Thoracic aorta (tissue), 2 donors: ENCODE measurements around the gene NRM. TPM values are rescaled to one million over a fixed set of nuclear protein-coding genes. Genes with fewer than 3 reads are reported as not detected.
A peak's percentile ranks its signal among the peaks of the same experiment; 100 is the strongest.

Experiments used
- ATAC-seq: fragments of 150-250 bp; one replicate; pipeline ENCODE4 v1.8.0; 2017; ENCODE audit warnings: low read depth; ENCODE audit not compliant: insufficient number of reproducible peaks, low FRiP score
- DNase-seq: peaks from one replicate; pipeline ENCODE4 v3.0.0-alpha.2; 2020; ENCODE audit warnings: low spot score
- H3K27ac ChIP-seq, 2 donors: fragments of 200-600 bp; sonication (generic); 1 replicate in 1 of 2; 2 replicates in 1 of 2; pipeline ENCODE4 v1.5.1; 2016; ENCODE audit warnings: mild to moderate bottlenecking in 2 of 2, moderate library complexity in 2 of 2
- H3K27me3 ChIP-seq: fragments of 200-600 bp; sonication (generic); replicated peaks from 2 replicates; pipeline ENCODE4 v1.6.0; 2016; ENCODE audit warnings: mild to moderate bottlenecking; ENCODE audit not compliant: insufficient read depth
- H3K36me3 ChIP-seq: fragments of 200-600 bp; sonication (generic); one replicate; pipeline ENCODE4 v1.5.1; 2016
- H3K4me1 ChIP-seq, 2 donors: fragments of 200-600 bp; sonication (generic); 1 replicate in 1 of 2; 2 replicates in 1 of 2; pipeline versions ENCODE4 v1.5.1 to v1.6.0; 2016; ENCODE audit warnings: low read depth in 2 of 2, mild to moderate bottlenecking in 1 of 2; ENCODE audit not compliant: control insufficient read depth in 1 of 2
- H3K4me3 ChIP-seq: fragments of 200-600 bp; sonication (generic); 2 replicates; pipeline ENCODE4 v1.5.1; 2016; ENCODE audit warnings: mild to moderate bottlenecking
- H3K9me3 ChIP-seq: fragments of 200-600 bp; sonication (generic); 2 replicates; pipeline ENCODE4 v1.5.1; 2016
- total RNA-seq, 2 donors: library from RNA; depleted of rRNA; stranded (reverse); fragments of >200 nt; gene quantifications; one replicate each; pipeline versions ENCODE4 v1.1.0 to v1.2.3, GENCODE V29; 2016
- TF ChIP-seq, protein P1 (sequence below): fragments of 200-600 bp; sonication (generic); IDR thresholded peaks from one replicate; pipeline ENCODE4 v1.5.1; 2019; ENCODE audit warnings: antibody characterized with exemption

Gene NRM, protein sequence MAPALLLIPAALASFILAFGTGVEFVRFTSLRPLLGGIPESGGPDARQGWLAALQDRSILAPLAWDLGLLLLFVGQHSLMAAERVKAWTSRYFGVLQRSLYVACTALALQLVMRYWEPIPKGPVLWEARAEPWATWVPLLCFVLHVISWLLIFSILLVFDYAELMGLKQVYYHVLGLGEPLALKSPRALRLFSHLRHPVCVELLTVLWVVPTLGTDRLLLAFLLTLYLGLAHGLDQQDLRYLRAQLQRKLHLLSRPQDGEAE
- total RNA-seq, result 10 to 100 TPM in 1 of 2 donors, 1 to 10 TPM in 1; 2.3 to 17.1 TPM

DNA sequence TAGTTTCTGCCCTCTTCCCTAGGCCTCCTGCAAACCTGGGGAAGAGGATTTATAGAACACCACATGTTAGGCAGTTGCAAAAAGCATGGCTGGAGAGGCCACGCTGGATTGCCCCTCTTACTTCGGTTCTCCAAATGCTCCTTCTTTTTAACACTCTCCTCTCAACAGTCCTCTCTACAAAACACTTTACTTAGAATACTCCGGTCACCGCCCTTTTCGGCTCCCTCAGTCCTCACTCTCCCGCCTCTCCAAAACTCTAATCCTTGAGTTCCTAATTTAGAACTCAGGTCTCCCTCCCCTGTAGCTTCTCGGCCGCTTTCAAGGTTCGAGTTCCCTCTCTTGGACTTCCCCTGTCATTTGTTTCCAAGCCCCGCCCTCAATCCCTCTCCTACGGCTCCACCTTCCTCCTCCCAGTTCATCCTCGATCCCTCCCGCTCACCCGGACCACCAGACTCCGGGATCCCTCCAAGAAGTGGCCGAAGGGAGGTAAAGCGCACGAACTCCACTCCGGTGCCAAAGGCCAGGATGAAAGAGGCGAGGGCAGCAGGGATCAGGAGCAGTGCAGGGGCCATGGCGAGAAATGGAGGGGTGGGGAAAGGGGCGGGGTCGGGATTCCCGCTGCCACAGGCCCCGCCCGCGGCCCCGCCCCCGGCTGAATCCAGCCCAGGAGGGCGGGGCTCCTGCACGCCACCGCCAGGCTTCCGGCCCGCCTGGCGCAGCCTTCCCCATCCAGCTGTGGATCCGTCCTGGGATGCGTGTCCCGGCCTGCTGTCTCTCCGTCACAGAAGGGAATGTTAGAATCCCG, at the start of gene NRM:
Gene NRM, minus strand, starts transcription at position 582 of the 805 bp plus-strand sequence. Its CDS starts 10 bp downstream, at position 572.
- peak within 1 kb of the TSS; percentile 92 to 100 for H3K27ac ChIP-seq
- peaks cover 25 to 37% of the 10 kb centered on the region in 2 donors for H3K4me1 ChIP-seq
- no peaks in the 10 kb centered on the region for H3K36me3 ChIP-seq
- peak within 1 kb of the TSS; percentile 92 for H3K4me3 ChIP-seq
- DNase-seq (peak; percentile 80), ATAC-seq (peak; percentile 66)
- H3K27me3 ChIP-seq, result no peaks in the 10 kb centered on the region
- H3K9me3 ChIP-seq, result no peaks in the 10 kb centered on the region
- TF ChIP-seq, protein P1, sequence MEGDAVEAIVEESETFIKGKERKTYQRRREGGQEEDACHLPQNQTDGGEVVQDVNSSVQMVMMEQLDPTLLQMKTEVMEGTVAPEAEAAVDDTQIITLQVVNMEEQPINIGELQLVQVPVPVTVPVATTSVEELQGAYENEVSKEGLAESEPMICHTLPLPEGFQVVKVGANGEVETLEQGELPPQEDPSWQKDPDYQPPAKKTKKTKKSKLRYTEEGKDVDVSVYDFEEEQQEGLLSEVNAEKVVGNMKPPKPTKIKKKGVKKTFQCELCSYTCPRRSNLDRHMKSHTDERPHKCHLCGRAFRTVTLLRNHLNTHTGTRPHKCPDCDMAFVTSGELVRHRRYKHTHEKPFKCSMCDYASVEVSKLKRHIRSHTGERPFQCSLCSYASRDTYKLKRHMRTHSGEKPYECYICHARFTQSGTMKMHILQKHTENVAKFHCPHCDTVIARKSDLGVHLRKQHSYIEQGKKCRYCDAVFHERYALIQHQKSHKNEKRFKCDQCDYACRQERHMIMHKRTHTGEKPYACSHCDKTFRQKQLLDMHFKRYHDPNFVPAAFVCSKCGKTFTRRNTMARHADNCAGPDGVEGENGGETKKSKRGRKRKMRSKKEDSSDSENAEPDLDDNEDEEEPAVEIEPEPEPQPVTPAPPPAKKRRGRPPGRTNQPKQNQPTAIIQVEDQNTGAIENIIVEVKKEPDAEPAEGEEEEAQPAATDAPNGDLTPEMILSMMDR, result no peak

DNA sequence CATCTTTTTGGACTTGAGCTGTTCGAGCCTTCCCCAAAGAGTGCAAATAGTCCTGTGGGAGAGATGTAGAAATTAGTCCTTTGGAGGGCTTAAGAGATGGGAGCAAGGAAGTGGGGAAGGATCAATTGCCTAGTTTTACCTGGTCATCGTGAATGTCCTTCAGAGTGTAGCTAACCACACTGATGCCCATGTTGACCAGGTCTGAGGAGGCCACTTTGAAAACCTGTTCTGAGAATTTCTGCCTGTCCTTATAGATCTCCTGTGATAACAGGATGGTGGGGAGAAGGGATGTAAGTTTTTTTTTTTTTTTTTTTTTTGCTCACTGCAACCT, 49.7 kb upstream of the NRM start:
- TF ChIP-seq, protein P1, result no peak
- Histone ChIP-seq H3K27me3 (no peaks in the 10 kb centered on the region), H3K4me3 (no peak overlapping the region), H3K36me3 (peaks cover 35% of the 10 kb centered on the region), H3K27ac (no peak overlapping the region), H3K4me1 (peaks cover 11 to 63% of the 10 kb centered on the region in 2 donors), H3K9me3 (no peaks in the 10 kb centered on the region)
- DNase-seq, result no peak
- ATAC-seq, result no peak

DNA sequence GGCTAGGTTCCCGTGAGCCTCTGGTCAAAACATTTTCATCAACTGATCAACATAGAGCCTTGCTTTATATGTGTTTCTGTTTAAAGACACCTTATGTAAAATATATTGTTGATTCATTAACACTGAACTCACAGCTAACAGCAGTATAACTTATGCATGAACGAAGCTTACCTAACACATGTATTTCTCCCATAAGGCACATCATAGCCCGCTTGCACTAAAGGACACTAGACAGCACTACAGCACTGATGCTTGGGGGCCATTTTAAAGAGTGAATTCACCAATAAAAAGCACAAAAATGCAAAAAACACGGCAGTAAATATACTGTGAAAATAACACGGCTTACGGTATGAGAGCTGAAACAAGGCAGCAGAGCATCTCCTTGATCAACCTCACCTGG, 47.7 kb upstream of the NRM start:
- Histone ChIP-seq H3K4me1 (peaks cover 11 to 53% of the 10 kb centered on the region in 2 donors), H3K4me3 (no peak overlapping the region), H3K36me3 (peaks cover 50% of the 10 kb centered on the region), H3K27ac (no peak overlapping the region), H3K27me3 (no peaks in the 10 kb centered on the region), H3K9me3 (no peaks in the 10 kb centered on the region)
- TF ChIP-seq, protein P1, result no peak
- ATAC-seq (no peak), DNase-seq (no peak)

DNA sequence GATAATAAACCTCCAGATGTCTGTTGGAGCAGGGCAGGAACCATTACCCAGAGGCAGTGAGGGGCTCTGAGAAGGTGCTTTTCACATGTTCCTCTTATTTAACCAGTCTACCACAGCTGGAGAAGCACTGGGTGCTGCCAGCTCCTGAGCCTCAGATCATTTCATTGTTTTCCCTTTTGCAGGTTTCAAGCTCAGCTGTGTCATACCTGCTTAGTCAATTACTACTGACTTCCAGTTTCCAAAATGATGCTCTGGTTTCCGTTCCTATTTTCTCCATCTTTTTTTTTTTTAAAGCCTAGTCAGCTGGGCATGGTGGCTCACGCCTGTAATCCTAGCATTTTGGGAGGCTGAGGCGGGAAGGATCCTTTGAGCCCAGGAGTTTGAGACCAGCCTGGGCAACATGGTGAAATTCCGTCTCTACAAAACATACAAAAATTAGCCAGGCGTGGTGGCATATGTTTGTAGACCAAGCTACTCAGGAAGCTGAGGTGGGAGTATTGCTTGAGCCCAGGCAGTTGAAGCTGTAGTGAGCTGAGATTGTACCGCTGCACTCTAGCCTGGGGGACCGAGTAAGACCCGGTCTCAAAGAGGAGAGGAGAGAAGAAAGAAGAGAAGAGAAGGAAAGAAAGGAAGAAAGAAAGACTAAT, 45.0 kb upstream of the NRM start:
- TF ChIP-seq, protein P1, result no peak
- no peak for ATAC-seq
- Histone ChIP-seq H3K4me1 (peaks cover 2 to 39% of the 10 kb centered on the region in 2 donors), H3K36me3 (peaks cover 68% of the 10 kb centered on the region), H3K27ac (no peak overlapping the region), H3K9me3 (no peaks in the 10 kb centered on the region), H3K4me3 (no peak overlapping the region), H3K27me3 (no peaks in the 10 kb centered on the region)
- DNase-seq, result no peak
